ENCODE measurements around the gene CHMP6. TPM values are rescaled to one million over a fixed set of nuclear protein-coding genes. Genes with fewer than 3 reads are reported as not detected.

Gene CHMP6
- total RNA-seq, 1 experiment from 2014 or later, result 17.4 TPM

GRCh38 chr17:80971704-80972304, 19.8 kb upstream of the CHMP6 start:
- H3K36me3 ChIP-seq (ENCODE audit: low read depth), result no peaks in the 10 kb centered on the region
- H3K4me2 ChIP-seq, result no peak overlapping the region
- no TSS peak for BruUV-seq (replicated peaks)
- H3K4me3 ChIP-seq, result no peak overlapping the region
- no peaks in the 10 kb centered on the region for H4K20me1 ChIP-seq (ENCODE audit: insufficient read depth)
- CTCF ChIA-PET, result no interaction called here
- H3K27ac ChIP-seq, result no peak overlapping the region
- H3F3A ChIP-seq (ENCODE audit: insufficient read depth, low read depth), result no peaks in the 10 kb centered on the region
- H3K9me3 ChIP-seq (ENCODE audit: insufficient read depth, low read depth), result no peaks in the 10 kb centered on the region
- H3K4me1 ChIP-seq (replicated peaks; ENCODE audit: insufficient read depth), result no peaks in the 10 kb centered on the region
- POLR2A ChIA-PET (ENCODE audit: unreplicated experiment), result interaction anchor here (0.5 kb wide), 1 partner anchor 180 kb away, joined by 11 read pairs; no protein-coding TSS in a partner anchor
- DNase-seq, result no peak
- no peaks in the 10 kb centered on the region for H3K79me2 ChIP-seq (ENCODE audit: low read depth)
- no peak overlapping the region for H2AFZ ChIP-seq
- TF ChIP-seq EZH2 (IDR thresholded peaks at IDR 0.05; ENCODE audit: low read depth), result no peak
- TF ChIP-seq, protein P1, sequence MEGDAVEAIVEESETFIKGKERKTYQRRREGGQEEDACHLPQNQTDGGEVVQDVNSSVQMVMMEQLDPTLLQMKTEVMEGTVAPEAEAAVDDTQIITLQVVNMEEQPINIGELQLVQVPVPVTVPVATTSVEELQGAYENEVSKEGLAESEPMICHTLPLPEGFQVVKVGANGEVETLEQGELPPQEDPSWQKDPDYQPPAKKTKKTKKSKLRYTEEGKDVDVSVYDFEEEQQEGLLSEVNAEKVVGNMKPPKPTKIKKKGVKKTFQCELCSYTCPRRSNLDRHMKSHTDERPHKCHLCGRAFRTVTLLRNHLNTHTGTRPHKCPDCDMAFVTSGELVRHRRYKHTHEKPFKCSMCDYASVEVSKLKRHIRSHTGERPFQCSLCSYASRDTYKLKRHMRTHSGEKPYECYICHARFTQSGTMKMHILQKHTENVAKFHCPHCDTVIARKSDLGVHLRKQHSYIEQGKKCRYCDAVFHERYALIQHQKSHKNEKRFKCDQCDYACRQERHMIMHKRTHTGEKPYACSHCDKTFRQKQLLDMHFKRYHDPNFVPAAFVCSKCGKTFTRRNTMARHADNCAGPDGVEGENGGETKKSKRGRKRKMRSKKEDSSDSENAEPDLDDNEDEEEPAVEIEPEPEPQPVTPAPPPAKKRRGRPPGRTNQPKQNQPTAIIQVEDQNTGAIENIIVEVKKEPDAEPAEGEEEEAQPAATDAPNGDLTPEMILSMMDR (conservative IDR thresholded peaks at IDR 0.05), result no peak
- no peaks in the 10 kb centered on the region for H3K27me3 ChIP-seq (ENCODE audit: insufficient read depth, low read depth)
- H3K9me2 ChIP-seq (ENCODE audit: insufficient read depth), result no peaks in the 10 kb centered on the region
- intact Hi-C loops (cut with micrococcal nuclease; ENCODE audit: unreplicated experiment), result loop anchor here (2.0 kb wide), 1 partner anchor 397 kb away; no protein-coding TSS in a partner anchor

GRCh38 chr17:80976701-80977100, 14.9 kb upstream of the CHMP6 start:
- ChIA-PET POLR2A (ENCODE audit: unreplicated experiment) (no interaction called here), CTCF (no interaction called here)
- intact Hi-C loops (cut with micrococcal nuclease; ENCODE audit: unreplicated experiment), result no loop called here

DNA sequence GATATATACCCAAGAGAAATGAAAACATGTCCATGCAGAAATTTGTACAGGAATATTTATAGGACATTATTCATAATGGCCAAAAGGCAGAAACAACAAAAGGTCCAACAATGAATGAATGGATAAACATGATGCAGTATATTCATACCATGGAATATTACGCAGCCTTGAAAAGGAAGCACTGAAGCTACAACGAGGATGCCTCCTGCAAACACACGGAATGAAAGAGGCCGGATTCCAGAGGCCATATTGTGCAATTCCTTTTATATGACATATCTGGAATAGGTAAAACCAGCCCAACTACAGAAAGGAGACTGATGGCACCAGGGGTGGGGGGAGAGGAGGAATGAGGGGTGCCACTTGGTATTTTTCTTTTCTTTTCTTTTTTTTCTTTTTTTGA, 14.5 kb upstream of the CHMP6 start:
- no peaks in the 10 kb centered on the region for H3K4me1 ChIP-seq (replicated peaks; ENCODE audit: insufficient read depth)
- BruUV-seq (replicated peaks), result no TSS peak
- H3K9me3 ChIP-seq (ENCODE audit: insufficient read depth, low read depth), result no peaks in the 10 kb centered on the region
- H3K36me3 ChIP-seq (ENCODE audit: low read depth), result no peaks in the 10 kb centered on the region
- no peak overlapping the region for H2AFZ ChIP-seq
- POLR2A ChIA-PET (ENCODE audit: unreplicated experiment), result no interaction called here
- no peak for TF ChIP-seq EZH2 (IDR thresholded peaks at IDR 0.05; ENCODE audit: low read depth)
- TF ChIP-seq, protein P1 (conservative IDR thresholded peaks at IDR 0.05), result no peak
- H3K4me2 ChIP-seq, result no peak overlapping the region
- no peak overlapping the region for H3K4me3 ChIP-seq
- H4K20me1 ChIP-seq (ENCODE audit: insufficient read depth), result no peaks in the 10 kb centered on the region
- no peak for DNase-seq
- H3K9me2 ChIP-seq (ENCODE audit: insufficient read depth), result no peaks in the 10 kb centered on the region
- H3K79me2 ChIP-seq (ENCODE audit: low read depth), result no peaks in the 10 kb centered on the region
- CTCF ChIA-PET, result no interaction called here
- no peak overlapping the region for H3K27ac ChIP-seq
- no peaks in the 10 kb centered on the region for H3K27me3 ChIP-seq (ENCODE audit: insufficient read depth, low read depth)
- no peaks in the 10 kb centered on the region for H3F3A ChIP-seq (ENCODE audit: insufficient read depth, low read depth)
- intact Hi-C loops (cut with micrococcal nuclease; ENCODE audit: unreplicated experiment), result no loop called here

More at GRCh38 chr17:80976701-80977100, 14.9 kb upstream of the CHMP6 start:
- Histone ChIP-seq H3K27me3 (ENCODE audit: insufficient read depth, low read depth) (no peaks in the 10 kb centered on the region), H3K4me2 (no peak overlapping the region), H3K36me3 (ENCODE audit: low read depth) (no peaks in the 10 kb centered on the region), H3K9me2 (ENCODE audit: insufficient read depth) (no peaks in the 10 kb centered on the region), H4K20me1 (ENCODE audit: insufficient read depth) (no peaks in the 10 kb centered on the region), H3K27ac (no peak overlapping the region), H3F3A (ENCODE audit: insufficient read depth, low read depth) (no peaks in the 10 kb centered on the region), H3K79me2 (ENCODE audit: low read depth) (no peaks in the 10 kb centered on the region), H3K4me3 (no peak overlapping the region), H3K4me1 (replicated peaks; ENCODE audit: insufficient read depth) (no peaks in the 10 kb centered on the region), H2AFZ (no peak overlapping the region), H3K9me3 (ENCODE audit: insufficient read depth, low read depth) (no peaks in the 10 kb centered on the region)
- TF ChIP-seq, protein P1 (conservative IDR thresholded peaks at IDR 0.05), result no peak
- no peak for TF ChIP-seq EZH2 (IDR thresholded peaks at IDR 0.05; ENCODE audit: low read depth)
- DNase-seq, result no peak
- no TSS peak for BruUV-seq (replicated peaks)

Data from PC-9 (cell line).